Neural progenitor cell (in vitro differentiated cells): Measurements from ENCODE around the gene HSF2BP. TPM values are rescaled to one million over a fixed set of nuclear protein-coding genes. Genes with fewer than 3 reads are reported as not detected.

ENCODE experiments used
- DNase-seq: peaks from one replicate; pipeline ENCODE4 v3.0.0-alpha.2; 2016; ENCODE audit warnings: low spot score
- H2AFZ ChIP-seq: fragments of 200-600 bp; sonication (generic); replicated peaks from 2 replicates; pipeline ENCODE4 v1.6.1; 2016; ENCODE audit warnings: antibody characterized with exemption
- H3F3A ChIP-seq: fragments of 200-600 bp; sonication (generic); 2 replicates; pipeline ENCODE4 v1.6.1; 2016; ENCODE audit warnings: antibody characterized with exemption, low read depth
- H3K27ac ChIP-seq: fragments of 200-600 bp; sonication (generic); 2 replicates; pipeline ENCODE4 v1.5.1; 2016; ENCODE audit warnings: mild to moderate bottlenecking
- H3K27me3 ChIP-seq: fragments of 200-600 bp; sonication (generic); 2 replicates; pipeline ENCODE4 v1.6.1; 2016; ENCODE audit warnings: mild to moderate bottlenecking, moderate library complexity
- H3K36me3 ChIP-seq: fragments of 200-600 bp; sonication (generic); 2 replicates; pipeline ENCODE4 v1.5.1; 2016
- H3K4me1 ChIP-seq: fragments of 200-600 bp; sonication (generic); 2 replicates; pipeline ENCODE4 v1.6.1; 2016; ENCODE audit warnings: mixed run types
- H3K4me2 ChIP-seq: fragments of 200-600 bp; sonication (generic); 2 replicates; pipeline ENCODE4 v1.6.1; 2016
- H3K4me3 ChIP-seq: fragments of 200-600 bp; sonication (generic); 2 replicates; pipeline ENCODE4 v1.5.1; 2016
- H3K79me2 ChIP-seq: fragments of 200-600 bp; sonication (generic); 2 replicates; pipeline ENCODE4 v1.6.1; 2016; ENCODE audit warnings: low read depth
- H3K9ac ChIP-seq: fragments of 200-600 bp; sonication (generic); 2 replicates; pipeline ENCODE4 v1.6.1; 2016
- H3K9me3 ChIP-seq: fragments of 200-600 bp; sonication (generic); 2 replicates; pipeline ENCODE4 v1.5.1; 2016; ENCODE audit warnings: low read depth
- H4K20me1 ChIP-seq: fragments of 200-600 bp; sonication (generic); 2 replicates; pipeline ENCODE4 v1.6.1; 2016; ENCODE audit warnings: low read depth
- H3K27ac Mint-ChIP-seq: 3 replicates; pipeline ENCODE4 v1.8.0; 2021; ENCODE audit warnings: mixed read lengths
- H3K27me3 Mint-ChIP-seq: 2 replicates; pipeline ENCODE4 v1.8.0; 2022; ENCODE audit warnings: low read depth, mild to moderate bottlenecking, inconsistent platforms, moderate library complexity, mixed read lengths; ENCODE audit not compliant: insufficient read depth
- H3K36me3 Mint-ChIP-seq: 3 replicates; pipeline ENCODE4 v1.8.0; 2021; ENCODE audit warnings: mixed read lengths
- H3K4me1 Mint-ChIP-seq: 3 replicates; pipeline ENCODE4 v1.8.0; 2021; ENCODE audit warnings: mixed read lengths
- H3K4me3 Mint-ChIP-seq: 3 replicates; pipeline ENCODE4 v1.8.0; 2021; ENCODE audit warnings: mild to moderate bottlenecking, moderate library complexity, mixed read lengths
- H3K9me3 Mint-ChIP-seq: 3 replicates; pipeline ENCODE4 v1.8.0; 2020; ENCODE audit warnings: mixed read lengths
- EZH2 ChIP-seq: fragments of 200-600 bp; sonication (generic); IDR thresholded peaks from 2 replicates; pipeline ENCODE4 v1.6.1; 2017; ENCODE audit warnings: antibody characterized with exemption, mild to moderate bottlenecking, moderate library complexity
- EZH2phosphoT487 ChIP-seq: fragments of 200-600 bp; sonication (generic); IDR thresholded peaks from 2 replicates; pipeline ENCODE4 v1.6.1; 2017; ENCODE audit warnings: antibody characterized with exemption
- total RNA-seq: library from RNA; depleted of rRNA; stranded (reverse); fragments of >200 nt; gene quantifications from 2 replicates; pipeline ENCODE4 v1.2.3, GENCODE V29; 2015; ENCODE audit warnings: low replicate concordance
- TF ChIP-seq, protein P1 (sequence below): fragments of 200-600 bp; sonication (generic); IDR thresholded peaks from 2 replicates; pipeline ENCODE4 v1.5.1; 2017; ENCODE audit warnings: antibody characterized with exemption, mild to moderate bottlenecking

HSF2BP gene
- total RNA-seq, 1 donor from 2014 or later, result 0.71 TPM

DNA sequence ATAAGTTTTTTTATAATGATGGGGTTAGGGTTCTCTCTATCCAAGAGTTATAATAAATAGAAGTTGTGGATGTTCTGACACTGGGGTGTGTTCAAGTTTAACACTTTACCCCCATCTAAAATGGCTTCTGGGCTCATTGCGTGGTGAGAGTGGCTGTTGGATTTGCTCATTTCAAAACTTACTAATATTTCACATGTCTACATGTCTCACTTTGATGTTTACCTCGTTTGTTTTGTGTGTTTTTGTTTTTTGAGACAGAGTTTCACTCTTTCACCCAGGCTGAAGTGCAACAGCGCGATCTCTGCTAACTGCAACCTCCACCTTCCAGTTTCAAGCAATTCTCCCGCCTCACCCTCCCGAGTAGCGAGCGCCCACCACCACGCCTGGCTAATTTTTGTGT is 3.7 kb upstream of the HSF2BP start:
- H3K27ac ChIP-seq, result no peak overlapping the region
- peaks cover 86% of the 10 kb centered on the region for H3K79me2 ChIP-seq
- no peak overlapping the region for H3K4me3 Mint-ChIP-seq
- peaks cover 3% of the 10 kb centered on the region for H3K27me3 Mint-ChIP-seq
- no peak overlapping the region for H3K4me3 ChIP-seq
- no peaks in the 10 kb centered on the region for H3K9me3 Mint-ChIP-seq
- no peak overlapping the region for H2AFZ ChIP-seq
- H3F3A ChIP-seq, result peaks cover 10% of the 10 kb centered on the region
- H3K27me3 ChIP-seq, result no peaks in the 10 kb centered on the region
- peaks cover 36% of the 10 kb centered on the region for H3K36me3 Mint-ChIP-seq
- no peaks in the 10 kb centered on the region for H3K9me3 ChIP-seq
- TF ChIP-seq, protein P1, sequence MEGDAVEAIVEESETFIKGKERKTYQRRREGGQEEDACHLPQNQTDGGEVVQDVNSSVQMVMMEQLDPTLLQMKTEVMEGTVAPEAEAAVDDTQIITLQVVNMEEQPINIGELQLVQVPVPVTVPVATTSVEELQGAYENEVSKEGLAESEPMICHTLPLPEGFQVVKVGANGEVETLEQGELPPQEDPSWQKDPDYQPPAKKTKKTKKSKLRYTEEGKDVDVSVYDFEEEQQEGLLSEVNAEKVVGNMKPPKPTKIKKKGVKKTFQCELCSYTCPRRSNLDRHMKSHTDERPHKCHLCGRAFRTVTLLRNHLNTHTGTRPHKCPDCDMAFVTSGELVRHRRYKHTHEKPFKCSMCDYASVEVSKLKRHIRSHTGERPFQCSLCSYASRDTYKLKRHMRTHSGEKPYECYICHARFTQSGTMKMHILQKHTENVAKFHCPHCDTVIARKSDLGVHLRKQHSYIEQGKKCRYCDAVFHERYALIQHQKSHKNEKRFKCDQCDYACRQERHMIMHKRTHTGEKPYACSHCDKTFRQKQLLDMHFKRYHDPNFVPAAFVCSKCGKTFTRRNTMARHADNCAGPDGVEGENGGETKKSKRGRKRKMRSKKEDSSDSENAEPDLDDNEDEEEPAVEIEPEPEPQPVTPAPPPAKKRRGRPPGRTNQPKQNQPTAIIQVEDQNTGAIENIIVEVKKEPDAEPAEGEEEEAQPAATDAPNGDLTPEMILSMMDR, result no peak
- no peak for TF ChIP-seq EZH2phosphoT487
- TF ChIP-seq EZH2, result no peak
- no peak for DNase-seq
- H4K20me1 ChIP-seq, result peaks cover 33% of the 10 kb centered on the region
- H3K9ac ChIP-seq, result no peak overlapping the region
- no peak overlapping the region for H3K27ac Mint-ChIP-seq
- H3K4me2 ChIP-seq, result no peak overlapping the region
- H3K36me3 ChIP-seq, result peaks cover 3% of the 10 kb centered on the region
- H3K4me1 ChIP-seq, result peaks cover 11% of the 10 kb centered on the region
- peaks cover 26% of the 10 kb centered on the region for H3K4me1 Mint-ChIP-seq

DNA sequence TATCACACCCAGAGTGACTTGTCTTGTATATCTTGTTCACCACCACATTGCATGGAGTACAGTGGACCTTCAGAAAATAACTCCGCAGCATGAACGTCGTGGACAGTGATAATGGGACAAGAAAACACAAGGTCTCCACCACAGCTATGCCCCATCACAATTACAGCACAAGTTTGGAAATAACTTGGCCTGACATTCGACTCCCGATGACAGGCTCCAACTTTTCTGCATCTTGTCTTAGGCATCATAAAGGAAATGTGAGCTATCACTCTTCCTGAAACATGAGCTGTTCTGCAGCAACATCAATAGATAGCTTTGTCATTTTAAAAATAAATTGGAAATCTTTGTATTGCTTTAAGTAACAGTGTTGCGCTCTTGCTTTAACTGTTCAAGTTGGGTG is 3.0 kb upstream of the HSF2BP start:
- Histone ChIP-seq H3K79me2 (peaks cover 78% of the 10 kb centered on the region), H3K36me3 (peaks cover 3% of the 10 kb centered on the region), H4K20me1 (peaks cover 26% of the 10 kb centered on the region), H3K9ac (no peak overlapping the region), H3K27ac (no peak overlapping the region), H3K4me3 (no peak overlapping the region), H3F3A (peaks cover 10% of the 10 kb centered on the region), H3K9me3 (no peaks in the 10 kb centered on the region), H3K4me2 (no peak overlapping the region), H3K4me1 (peaks cover 11% of the 10 kb centered on the region), H2AFZ (no peak overlapping the region), H3K27me3 (no peaks in the 10 kb centered on the region)
- Mint-ChIP-seq H3K9me3 (no peaks in the 10 kb centered on the region), H3K4me3 (no peak overlapping the region), H3K36me3 (peaks cover 32% of the 10 kb centered on the region), H3K27ac (no peak overlapping the region), H3K4me1 (peaks cover 26% of the 10 kb centered on the region), H3K27me3 (peaks cover 3% of the 10 kb centered on the region)
- no peak for DNase-seq
- TF ChIP-seq EZH2phosphoT487 (no peak), EZH2 (no peak)
- TF ChIP-seq, protein P1, result no peak

DNA sequence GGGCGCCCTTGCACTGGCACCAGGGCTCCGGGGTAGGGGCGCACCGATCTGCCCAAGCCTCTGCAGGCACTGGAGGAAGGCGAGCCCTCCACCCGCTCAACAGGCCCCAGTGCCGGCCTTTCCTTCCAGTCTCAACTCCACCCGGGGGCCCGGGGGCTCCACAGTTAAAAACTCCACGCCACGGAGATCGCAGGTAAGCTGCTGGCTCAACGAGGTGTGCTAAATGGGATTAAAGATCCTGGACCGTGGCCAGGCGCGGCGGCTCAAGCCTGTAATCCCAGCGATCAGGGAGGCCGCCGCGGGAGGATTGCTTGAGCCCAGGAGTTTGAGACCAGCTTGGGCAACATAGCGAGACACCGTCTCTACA is 536 bp downstream of the HSF2BP start:
- H3K36me3 ChIP-seq, result peaks cover 2% of the 10 kb centered on the region
- H3K4me2 ChIP-seq, result no peak overlapping the region
- peaks cover 11% of the 10 kb centered on the region for H3K4me1 ChIP-seq
- TF ChIP-seq EZH2 (no peak), EZH2phosphoT487 (no peak)
- TF ChIP-seq, protein P1, result no peak
- no peaks in the 10 kb centered on the region for H3K9me3 Mint-ChIP-seq
- no peaks in the 10 kb centered on the region for H3K9me3 ChIP-seq
- H3K27ac ChIP-seq, result no peak overlapping the region
- H3K27me3 Mint-ChIP-seq, result peaks cover 7% of the 10 kb centered on the region
- H3K9ac ChIP-seq, result no peak overlapping the region
- H3F3A ChIP-seq, result peaks cover 10% of the 10 kb centered on the region
- peak overlapping the region; percentile 70 for H2AFZ ChIP-seq
- peaks cover 18% of the 10 kb centered on the region for H4K20me1 ChIP-seq
- no peak overlapping the region for H3K4me3 ChIP-seq
- H3K4me3 Mint-ChIP-seq, result peak overlapping the region; percentile 81
- H3K27me3 ChIP-seq, result no peaks in the 10 kb centered on the region
- H3K79me2 ChIP-seq, result peaks cover 43% of the 10 kb centered on the region
- DNase-seq, result peak; percentile 25
- peaks cover 26% of the 10 kb centered on the region for H3K4me1 Mint-ChIP-seq
- peaks cover 12% of the 10 kb centered on the region for H3K36me3 Mint-ChIP-seq
- no peak overlapping the region for H3K27ac Mint-ChIP-seq
